HepG2 (cell line): Measurements from ENCODE around the gene SIK3. TPM values are rescaled to one million over a fixed set of nuclear protein-coding genes. Genes with fewer than 3 reads are reported as not detected.

Experiments
- ATAC-seq: fragments of 200-7000 bp; cut with Tn5 transposase; 3 replicates; pipeline ENCODE4 v1.9.1; 2020; ENCODE audit warnings: mild to moderate bottlenecking, moderate library complexity
- BruUV-seq: library from RNA; stranded (reverse); fragments of 400-500 nt; replicated peaks from 2 replicates; lab custom pipeline; 2021; lab: Mats Ljungman, UMichigan
- CTCF ChIA-PET: fragments of 300-600 bp; formaldehyde crosslinking; extraction: SDS; loops from one replicate; lab custom pipeline; 2021; ENCODE audit warnings: low total read pairs, inconsistent platforms, low intra/inter-chr PET ratio; lab: Yijun Ruan, JAX
- POLR2A ChIA-PET: fragments of 350-600 bp; sonication (Branson Sonifier 250); formaldehyde crosslinking; loops from one replicate; lab custom pipeline; 2020; ENCODE audit warnings: antibody characterized with exemption, inconsistent platforms; lab: Yijun Ruan, JAX
- DNase-seq: peaks from one replicate; pipeline ENCODE4 v3.0.0-alpha.2; 2015; ENCODE audit warnings: low spot score
- FAIRE-seq: peaks from 3 replicates; lab custom pipeline; 2011; peaks lifted over from hg19 to GRCh38; lab: Jason Lieb, UNC
- H2AFZ ChIP-seq: one replicate; pipeline ENCODE4 v1.6.1; 2011; ENCODE audit warnings: low read length, inconsistent platforms
- H3K27ac ChIP-seq: fragments of 300-600 bp; 3 replicates; pipeline ENCODE4 v1.8.0; 2011; ENCODE audit warnings: mixed run types, mild to moderate bottlenecking, mixed read lengths, low read length, inconsistent platforms; ENCODE audit not compliant: insufficient read depth; ENCODE audit errors: extremely low read length
- H3K27me3 ChIP-seq, 2 experiments: fragments of 200-600 bp in 1 of 2; 2 replicates in 1 of 2; 3 replicates in 1 of 2; pipeline versions ENCODE4 v1.6.0 to v1.8.0; 2011; ENCODE audit warnings: low read length in 2 of 2, mild to moderate bottlenecking in 2 of 2, moderate library complexity in 2 of 2, inconsistent platforms in 1 of 2; ENCODE audit not compliant: insufficient read depth in 2 of 2, control insufficient read depth in 1 of 2
- H3K36me3 ChIP-seq, 2 experiments: fragments of 200-600 bp in 1 of 2; replicated peaks in 1 of 2; 2 replicates in 1 of 2; 3 replicates in 1 of 2; pipeline versions ENCODE4 v1.5.1 to v1.8.0; 2011; ENCODE audit warnings: low read length in 2 of 2, inconsistent platforms in 1 of 2; ENCODE audit not compliant: insufficient read depth in 2 of 2, control insufficient read depth in 1 of 2
- H3K4me1 ChIP-seq: 2 replicates; pipeline ENCODE4 v1.5.1; 2012; ENCODE audit warnings: low read length, inconsistent platforms; ENCODE audit not compliant: insufficient read depth
- H3K4me2 ChIP-seq: 2 replicates; pipeline ENCODE4 v1.6.0; 2011; ENCODE audit warnings: low read depth, low read length, inconsistent platforms
- H3K4me3 ChIP-seq, 3 experiments: fragments of 200-600 bp in 1 of 3; sonication (generic), shearing (Covaris generic) in 1 of 3; replicated peaks in 1 of 3; 2 replicates each; pipeline ENCODE4 v1.5.1; 2011 to 2016; ENCODE audit warnings: low read length in 3 of 3, inconsistent platforms in 2 of 3, low read depth in 2 of 3, mild to moderate bottlenecking in 2 of 3, control low read depth in 1 of 3, mixed read lengths in 1 of 3; ENCODE audit not compliant: insufficient read depth in 1 of 3
- H3K79me2 ChIP-seq: one replicate; pipeline ENCODE4 v1.6.1; 2011; ENCODE audit warnings: low read length, inconsistent platforms; ENCODE audit not compliant: insufficient read depth
- H3K9ac ChIP-seq: 2 replicates; pipeline ENCODE4 v1.6.0; 2011; ENCODE audit warnings: mild to moderate bottlenecking, low read depth, low read length, inconsistent platforms; ENCODE audit not compliant: insufficient read depth
- H3K9me3 ChIP-seq: 2 replicates; pipeline ENCODE4 v1.5.1; 2012; ENCODE audit warnings: mild to moderate bottlenecking, low read length
- H4K20me1 ChIP-seq: 2 replicates; pipeline ENCODE4 v1.6.0; 2011; ENCODE audit warnings: inconsistent platforms, mild to moderate bottlenecking, low read length, moderate library complexity; ENCODE audit not compliant: insufficient read depth
- CAMTA2 ChIP-seq: sonication (generic); formaldehyde crosslinking; IDR thresholded peaks from 2 replicates; pipeline ENCODE4 v1.4.0; 2020; ENCODE audit warnings: mild to moderate bottlenecking, missing genetic modification reagents, borderline replicate concordance
- CREM ChIP-seq, 2 experiments: sonication (generic) in 1 of 2; formaldehyde crosslinking in 1 of 2; IDR thresholded peaks; 2 replicates each; pipeline versions ENCODE4 v1.4.0 to v1.6.1; 2016 to 2020; ENCODE audit warnings: antibody characterized with exemption in 1 of 2, mild to moderate bottlenecking in 1 of 2, missing genetic modification reagents in 1 of 2
- ESRRA ChIP-seq: sonication (generic); formaldehyde crosslinking; IDR thresholded peaks from 2 replicates; pipeline ENCODE4 v1.5.1; 2020; ENCODE audit warnings: mild to moderate bottlenecking, low read depth, missing genetic modification reagents
- HDAC1 ChIP-seq: sonication (generic); formaldehyde crosslinking; IDR thresholded peaks from 2 replicates; pipeline ENCODE4 v1.5.1; 2020; ENCODE audit warnings: mild to moderate bottlenecking, missing genetic modification reagents
- IKZF4 ChIP-seq: sonication (generic); formaldehyde crosslinking; IDR thresholded peaks from 2 replicates; pipeline ENCODE4 v1.5.1; 2020; ENCODE audit warnings: borderline replicate concordance, mild to moderate bottlenecking, low read depth, missing genetic modification reagents; ENCODE audit errors: not compliant biosample characterization
- ISL2 ChIP-seq: sonication (generic); formaldehyde crosslinking; IDR thresholded peaks from 2 replicates; pipeline ENCODE4 v1.5.0; 2020; ENCODE audit warnings: missing genetic modification reagents
- POLR2A ChIP-seq, 2 experiments: IDR thresholded peaks; 2 replicates each; pipeline ENCODE4 v1.6.1; 2011; ENCODE audit warnings: low read depth in 2 of 2, low read length in 2 of 2, mild to moderate bottlenecking in 1 of 2, moderate library complexity in 1 of 2; ENCODE audit not compliant: insufficient read depth in 1 of 2
- SYNCRIP ChIP-seq: fragments of 200-400 bp; formaldehyde crosslinking; IDR thresholded peaks from 2 replicates; pipeline ENCODE4 v1.6.1; 2018; ENCODE audit warnings: mild to moderate bottlenecking, low read depth, low read length; ENCODE audit not compliant: insufficient read depth
- TGIF2 ChIP-seq: IDR thresholded peaks from 2 replicates; pipeline ENCODE4 v1.6.1; 2016; ENCODE audit warnings: control low read depth, missing compliant biosample characterization
- XRCC5 ChIP-seq: fragments of 200-400 bp; formaldehyde crosslinking; optimal IDR thresholded peaks from 2 replicates; pipeline ENCODE3; 2017; ENCODE audit warnings: mild to moderate bottlenecking, low read length
- ZNF317 ChIP-seq: sonication (generic); formaldehyde crosslinking; IDR thresholded peaks from 2 replicates; pipeline ENCODE4 v1.5.0; 2020; ENCODE audit warnings: mild to moderate bottlenecking, missing genetic modification reagents
- ZNF567 ChIP-seq: sonication (generic); formaldehyde crosslinking; IDR thresholded peaks from 2 replicates; pipeline ENCODE4 v1.8.1; 2023; ENCODE audit warnings: mild to moderate bottlenecking, missing genetic modification reagents, borderline replicate concordance
- ZUFSP ChIP-seq: sonication (generic); formaldehyde crosslinking; IDR thresholded peaks from 2 replicates; pipeline ENCODE4 v1.9.0; 2021; ENCODE audit warnings: missing genetic modification reagents, mild to moderate bottlenecking, borderline replicate concordance
- WGBS: methylation state at CpG from one replicate; pipeline ENCODE4 v1.1.6; 2017; ENCODE audit warnings: low lambda C conversion rate; 5-methylcytosine and 5-hydroxymethylcytosine counted together
- in situ Hi-C: cut with HindIII; loops from 2 replicates; pipeline ENCODE4 v1.10.0; 2017; ENCODE audit warnings: low pct_unique_long_range_greater_than_20kb; ENCODE audit not compliant: extremely low pct_ligation_motif_present
- intact Hi-C: fragments of 100-400 bp; cut with micrococcal nuclease; formaldehyde crosslinking; loops from one replicate; pipeline ENCODE4 v1.10.0; 2022; ENCODE audit not compliant: unreplicated experiment
- polyA plus RNA-seq, 8 experiments: library from polyadenylated mRNA; depleted of rRNA in 3 of 8; stranded (reverse) in 7 of 8; unstranded in 1 of 8; fragments of >200 nt; fragmentation: Illumina TruSeq in 4 of 8; extraction: Trizol in 4 of 8; gene quantifications; 2 replicates each; pipeline versions ENCODE4 v1.2.1 to v1.2.3, GENCODE V29; 2011 to 2016; ENCODE audit warnings: low read depth in 4 of 8, missing spikeins in 1 of 8, mixed read lengths in 1 of 8; ENCODE audit not compliant: insufficient read depth in 1 of 8
- total RNA-seq, 5 experiments: library from RNA; depleted of rRNA; stranded (reverse); fragments of >200 nt; fragmentation: Illumina TruSeq; extraction: Trizol; gene quantifications; 2 replicates each; pipeline ENCODE4 v1.2.3, GENCODE V29; 2016; ENCODE audit warnings: low read depth in 1 of 5
- TF ChIP-seq, protein P1 (sequence below): IDR thresholded peaks from 2 replicates; pipeline ENCODE4 v1.6.1; 2012; ENCODE audit warnings: inconsistent platforms
- TF ChIP-seq, protein P2 (sequence below): sonication (generic); formaldehyde crosslinking; IDR thresholded peaks from 2 replicates; pipeline ENCODE4 v1.9.0; 2022; ENCODE audit warnings: missing genetic modification reagents, mild to moderate bottlenecking, borderline replicate concordance

Gene SIK3
- total and polyA plus RNA-seq, 2 of the 13 experiments (the other 11 are each of a cell fraction or from before 2014, with no cell fraction given): 5.7 to 9.8 TPM

DNA sequence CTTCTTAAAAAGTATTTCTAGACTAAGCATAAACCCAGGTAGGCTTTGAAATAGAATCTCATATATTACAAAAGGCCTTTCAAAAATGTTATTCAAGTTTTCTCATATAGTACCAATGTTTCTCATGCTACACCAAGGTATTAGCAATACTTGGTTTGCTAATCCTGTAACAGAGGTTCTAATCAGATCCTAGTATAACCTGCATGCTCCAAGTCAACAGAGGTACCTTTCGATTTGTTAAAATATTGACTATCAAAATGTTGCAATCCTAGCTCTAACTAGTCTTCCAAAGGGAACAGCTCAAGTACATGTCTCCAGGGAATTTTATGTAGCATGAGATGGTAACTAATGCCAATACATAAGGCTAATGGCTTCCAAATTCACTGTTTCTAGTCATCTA, 162.7 kb downstream of the SIK3 start:
- H3K27me3 ChIP-seq: no peaks in the 10 kb centered on the region
- no peaks in the 10 kb centered on the region for H3K9me3 ChIP-seq
- no peak for ATAC-seq
- 100% methylated on average over 1 of the region's 1 CpG for WGBS
- H3K4me3 ChIP-seq: no peak overlapping the region
- no peak overlapping the region for H3K9ac ChIP-seq
- TF ChIP-seq XRCC5 (no peak), SYNCRIP (no peak), ESRRA (CRISPR knock-in tag) (no peak), CAMTA2 (CRISPR knock-in tag) (no peak), ZNF567 (no peak), TGIF2 (CRISPR knock-in tag) (no peak), POLR2A (IDR thresholded peaks at IDR 0.05; ENCODE audit: insufficient read depth in 1 of 2, low read depth in 2 of 2, low read length in 2 of 2) (no peak), HDAC1 (CRISPR knock-in tag) (no peak), CREM (IDR thresholded peaks at IDR 0.05) (no peak), CREM (CRISPR knock-in tag; IDR thresholded peaks at IDR 0.05) (no peak), IKZF4 (no peak), ISL2 (CRISPR knock-in tag) (no peak), ZUFSP (CRISPR knock-in tag) (no peak), ZNF317 (CRISPR knock-in tag) (no peak)
- TF ChIP-seq, protein P1, sequence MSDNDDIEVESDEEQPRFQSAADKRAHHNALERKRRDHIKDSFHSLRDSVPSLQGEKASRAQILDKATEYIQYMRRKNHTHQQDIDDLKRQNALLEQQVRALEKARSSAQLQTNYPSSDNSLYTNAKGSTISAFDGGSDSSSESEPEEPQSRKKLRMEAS: no peak
- TF ChIP-seq, protein P2, sequence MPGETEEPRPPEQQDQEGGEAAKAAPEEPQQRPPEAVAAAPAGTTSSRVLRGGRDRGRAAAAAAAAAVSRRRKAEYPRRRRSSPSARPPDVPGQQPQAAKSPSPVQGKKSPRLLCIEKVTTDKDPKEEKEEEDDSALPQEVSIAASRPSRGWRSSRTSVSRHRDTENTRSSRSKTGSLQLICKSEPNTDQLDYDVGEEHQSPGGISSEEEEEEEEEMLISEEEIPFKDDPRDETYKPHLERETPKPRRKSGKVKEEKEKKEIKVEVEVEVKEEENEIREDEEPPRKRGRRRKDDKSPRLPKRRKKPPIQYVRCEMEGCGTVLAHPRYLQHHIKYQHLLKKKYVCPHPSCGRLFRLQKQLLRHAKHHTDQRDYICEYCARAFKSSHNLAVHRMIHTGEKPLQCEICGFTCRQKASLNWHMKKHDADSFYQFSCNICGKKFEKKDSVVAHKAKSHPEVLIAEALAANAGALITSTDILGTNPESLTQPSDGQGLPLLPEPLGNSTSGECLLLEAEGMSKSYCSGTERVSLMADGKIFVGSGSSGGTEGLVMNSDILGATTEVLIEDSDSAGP (CRISPR knock-in tag): no peak
- no peak overlapping the region for H3K27ac ChIP-seq
- no peak overlapping the region for H2AFZ ChIP-seq
- ChIA-PET POLR2A (no interaction called here), CTCF (no interaction called here)
- H3K4me2 ChIP-seq: no peak overlapping the region
- no peak for DNase-seq
- 0 out of 5 replicates have a peak, but pooled peaks cover 0 to 3% of the 10 kb centered on the region in 2 experiments for H3K36me3 ChIP-seq
- H3K4me1 ChIP-seq: peaks cover 24% of the 10 kb centered on the region
- intact Hi-C loops (no loop called here), in situ Hi-C loops (no loop called here)
- BruUV-seq: no TSS peak
- H4K20me1 ChIP-seq: no peaks in the 10 kb centered on the region
- FAIRE-seq: no peak
- no peaks in the 10 kb centered on the region for H3K79me2 ChIP-seq
